ENCODE measurements around the gene PARD3B. TPM values are rescaled to one million over a fixed set of nuclear protein-coding genes. Genes with fewer than 3 reads are reported as not detected.

PARD3B gene
- total RNA-seq, 1 experiment from 2014 or later = 6.4 TPM

- peaks cover 4 to 9% of the 10 kb centered on the region in 2 experiments; a peak in 3 of 4 replicates for H3K4me1 Mint-ChIP-seq
These were observed 106.8 kb downstream of the PARD3B start for GRCh38 chr2:204652063-204652462.

More at GRCh38 chr2:204652063-204652462, 106.8 kb downstream of the PARD3B start:
- Mint-ChIP-seq H3K27me3 (ENCODE audit: low read depth) (no peaks in the 10 kb centered on the region), H3K36me3 (ENCODE audit: insufficient read depth in 1 of 3, low read depth in 3 of 3) (peaks cover 8 to 19% (median 9%) of the 10 kb centered on the region in 3 experiments), H3K9me3 (peaks cover 5 to 15% of the 10 kb centered on the region in 2 experiments), H3K4me3 (no peak overlapping the region), H3K27ac (no peak overlapping the region)
- Histone ChIP-seq H3K9me3 (ENCODE audit: control insufficient read depth, low read depth, low read length) (no peaks in the 10 kb centered on the region), H3K4me1 (ENCODE audit: insufficient read depth, low read length) (no peaks in the 10 kb centered on the region), H3K9ac (ENCODE audit: extremely low read depth, insufficient read length, low read length) (no peak overlapping the region), H3K56ac (ENCODE audit: insufficient read length, low read depth, low read length) (no peak overlapping the region), H3K14ac (ENCODE audit: insufficient read depth, low read length) (no peak overlapping the region), H2BK5ac (ENCODE audit: insufficient read length, low read length) (no peak overlapping the region), H2BK12ac (ENCODE audit: insufficient read length, low read depth, low read length) (no peak overlapping the region), H2AK5ac (ENCODE audit: insufficient read length, low read length) (no peak overlapping the region), H2BK20ac (ENCODE audit: low read depth, low read length, poor library complexity, severe bottlenecking) (no peak overlapping the region), H3K79me1 (ENCODE audit: insufficient read depth, low read depth, low read length, poor library complexity, severe bottlenecking) (no peaks in the 10 kb centered on the region), H4K8ac (replicated peaks; ENCODE audit: insufficient read length, low read depth, low read length) (no peak overlapping the region), H3K79me2 (ENCODE audit: insufficient read depth, low read length) (no peaks in the 10 kb centered on the region; the same call in 1 of the 2 replicates), H3K27ac (ENCODE audit: insufficient read length, low read depth, low read length) (no peak overlapping the region), H3K23me2 (ENCODE audit: insufficient read length, low read depth, low read length, poor library complexity, severe bottlenecking) (no peaks in the 10 kb centered on the region), H3K23ac (ENCODE audit: insufficient read length, low read depth, low read length) (no peak overlapping the region), H3T11ph (ENCODE audit: low read length) (no peak overlapping the region), H3K4me2 (ENCODE audit: insufficient read depth, insufficient read length, low read length) (no peak overlapping the region), H4K91ac (ENCODE audit: insufficient read length, low read depth, low read length) (no peak overlapping the region), H2AFZ (ENCODE audit: low read length) (no peak overlapping the region), H3K18ac (ENCODE audit: insufficient read length, low read depth, low read length) (no peak overlapping the region), H2BK120ac (ENCODE audit: low read depth, low read length, poor library complexity, severe bottlenecking) (no peak overlapping the region), H3K27me3 (ENCODE audit: insufficient read depth, low read length) (no peaks in the 10 kb centered on the region), H4K5ac (ENCODE audit: insufficient read length, low read depth, low read length) (no peak overlapping the region), H3K4ac (ENCODE audit: low read depth, low read length) (no peak overlapping the region), H4K20me1 (ENCODE audit: control insufficient read depth, insufficient read depth, insufficient read length) (no peaks in the 10 kb centered on the region), H2BK15ac (ENCODE audit: low read depth, low read length) (no peak overlapping the region)
- no peak for TF ChIP-seq CTCF (conservative IDR thresholded peaks at IDR 0.05)
- no peak for DNase-seq
- WGBS (ENCODE audit: extremely low coverage, insufficient read length, low lambda C conversion rate) = no CpG with 5 or more reads among the region's 4 CpGs

Data from H9 (cell line).